GM23248 (cell line): ENCODE results near the gene DONSON.

Source experiments
- EZH2 ChIP-seq: fragments of 200-600 bp; sonication (generic); IDR thresholded peaks from 2 replicates; pipeline ENCODE4 v1.6.1; 2018; ENCODE audit warnings: antibody characterized with exemption, mild to moderate bottlenecking; ENCODE audit not compliant: insufficient read depth, poor library complexity, severe bottlenecking
- EZH2phosphoT487 ChIP-seq: fragments of 200-600 bp; sonication (generic); IDR thresholded peaks from 2 replicates; pipeline ENCODE4 v1.6.1; 2018; ENCODE audit warnings: antibody characterized with exemption, moderate library complexity, mild to moderate bottlenecking, low read depth; ENCODE audit not compliant: insufficient read depth

- TF ChIP-seq EZH2 (no peak), EZH2phosphoT487 (no peak)
Measured at GRCh38 chr21:33566514-33566913, 22.0 kb downstream of the DONSON start.
